Loucy (cell line): ENCODE data around the gene ASPA.

Experiments
- H2AFZ ChIP-seq: fragments of 200-600 bp; sonication (generic); 2 replicates; pipeline ENCODE4 v1.6.0; 2016; ENCODE audit warnings: antibody characterized with exemption, mild to moderate bottlenecking, low read length, moderate library complexity
- H3F3A ChIP-seq: fragments of 200-600 bp; 2 replicates; pipeline ENCODE4 v1.6.0; 2016; ENCODE audit warnings: antibody characterized with exemption, low read depth, mild to moderate bottlenecking
- H3K27me3 ChIP-seq: fragments of 200-600 bp; sonication (generic); 2 replicates; pipeline ENCODE4 v1.6.1; 2014; ENCODE audit warnings: low read length, mild to moderate bottlenecking; ENCODE audit not compliant: insufficient read depth, poor library complexity, severe bottlenecking
- H3K36me3 ChIP-seq: fragments of 200-600 bp; sonication (generic); 2 replicates; pipeline ENCODE4 v1.6.1; 2016; ENCODE audit warnings: low read length; ENCODE audit not compliant: insufficient read depth
- H3K4me1 ChIP-seq: fragments of 200-600 bp; sonication (generic); 2 replicates; pipeline ENCODE4 v1.5.1; 2014; ENCODE audit warnings: low read length, mild to moderate bottlenecking; ENCODE audit not compliant: insufficient read depth, poor library complexity, severe bottlenecking
- H3K4me2 ChIP-seq: fragments of 200-600 bp; sonication (generic); 2 replicates; pipeline ENCODE4 v1.6.0; 2014; ENCODE audit warnings: antibody characterized with exemption, low read length, low read depth, mild to moderate bottlenecking; ENCODE audit not compliant: poor library complexity, severe bottlenecking
- H3K4me3 ChIP-seq: fragments of 200-600 bp; sonication (generic); 2 replicates; pipeline ENCODE4 v1.5.1; 2014; ENCODE audit warnings: low read length, mild to moderate bottlenecking, mixed read lengths; ENCODE audit not compliant: poor library complexity, severe bottlenecking
- H3K79me2 ChIP-seq: fragments of 200-600 bp; sonication (generic); 2 replicates; pipeline ENCODE4 v1.6.1; 2014; ENCODE audit warnings: low read length; ENCODE audit not compliant: insufficient read depth
- H3K9ac ChIP-seq: fragments of 200-600 bp; sonication (generic); 2 replicates; pipeline ENCODE4 v1.6.0; 2014; ENCODE audit warnings: mild to moderate bottlenecking, low read depth, low read length, moderate library complexity; ENCODE audit not compliant: poor library complexity, severe bottlenecking
- H3K9me2 ChIP-seq: fragments of 200-600 bp; sonication (generic); replicated peaks from 2 replicates; pipeline ENCODE4 v1.6.1; 2016; ENCODE audit warnings: low read depth, low read length, mixed read lengths
- H3K9me3 ChIP-seq: fragments of 200-600 bp; sonication (generic); 2 replicates; pipeline ENCODE4 v1.6.1; 2014; ENCODE audit warnings: mild to moderate bottlenecking, antibody characterized with exemption, low read length, low read depth; ENCODE audit not compliant: insufficient read depth
- H4K20me1 ChIP-seq: fragments of 200-600 bp; sonication (generic); 2 replicates; pipeline ENCODE4 v1.6.0; 2014; ENCODE audit warnings: antibody characterized with exemption, low read length, mild to moderate bottlenecking; ENCODE audit not compliant: insufficient read depth, poor library complexity, severe bottlenecking
- EZH2phosphoT487 ChIP-seq: fragments of 200-600 bp; IDR thresholded peaks from 2 replicates; pipeline ENCODE4 v1.6.1; 2018; ENCODE audit warnings: antibody characterized with exemption, mild to moderate bottlenecking, moderate library complexity, borderline replicate concordance
- TF ChIP-seq, protein P1 (sequence below): fragments of 200-600 bp; sonication (generic); conservative IDR thresholded peaks from 2 replicates; pipeline ENCODE4 v1.5.1; 2014; ENCODE audit warnings: mild to moderate bottlenecking, antibody characterized with exemption, low read length

ASPA gene

DNA sequence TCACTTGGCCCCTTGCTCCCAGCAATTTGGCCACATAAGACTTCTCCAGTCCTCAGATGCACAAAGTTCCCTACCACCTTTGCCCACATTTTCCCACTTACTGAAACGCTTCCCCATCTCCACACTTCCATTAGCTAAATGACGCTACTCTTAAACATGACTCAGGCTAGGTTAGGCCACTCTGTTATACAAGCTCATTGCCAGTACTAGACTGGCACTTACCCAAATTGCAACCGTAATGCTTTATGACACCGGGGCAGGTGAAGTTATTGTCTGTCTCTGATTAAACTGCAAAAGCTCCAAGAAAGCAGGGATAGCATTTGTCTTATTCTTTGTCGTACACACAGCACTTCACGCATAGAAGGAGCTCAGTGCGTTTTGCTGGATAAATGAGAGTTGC lies 29.2 kb downstream of the ASPA start:
- no peak overlapping the region for H3K4me2 ChIP-seq
- no peaks in the 10 kb centered on the region for H3K4me1 ChIP-seq
- no peaks in the 10 kb centered on the region for H3F3A ChIP-seq
- no peaks in the 10 kb centered on the region for H3K27me3 ChIP-seq
- no peaks in the 10 kb centered on the region for H4K20me1 ChIP-seq
- no peaks in the 10 kb centered on the region for H3K79me2 ChIP-seq
- no peaks in the 10 kb centered on the region for H3K9me2 ChIP-seq
- no peak overlapping the region for H3K9ac ChIP-seq
- H3K4me3 ChIP-seq, result no peak overlapping the region
- no peaks in the 10 kb centered on the region for H3K36me3 ChIP-seq
- H2AFZ ChIP-seq, result no peak overlapping the region
- no peaks in the 10 kb centered on the region; the same call in 1 of the 2 replicates for H3K9me3 ChIP-seq
- TF ChIP-seq EZH2phosphoT487, result no peak
- TF ChIP-seq, protein P1, sequence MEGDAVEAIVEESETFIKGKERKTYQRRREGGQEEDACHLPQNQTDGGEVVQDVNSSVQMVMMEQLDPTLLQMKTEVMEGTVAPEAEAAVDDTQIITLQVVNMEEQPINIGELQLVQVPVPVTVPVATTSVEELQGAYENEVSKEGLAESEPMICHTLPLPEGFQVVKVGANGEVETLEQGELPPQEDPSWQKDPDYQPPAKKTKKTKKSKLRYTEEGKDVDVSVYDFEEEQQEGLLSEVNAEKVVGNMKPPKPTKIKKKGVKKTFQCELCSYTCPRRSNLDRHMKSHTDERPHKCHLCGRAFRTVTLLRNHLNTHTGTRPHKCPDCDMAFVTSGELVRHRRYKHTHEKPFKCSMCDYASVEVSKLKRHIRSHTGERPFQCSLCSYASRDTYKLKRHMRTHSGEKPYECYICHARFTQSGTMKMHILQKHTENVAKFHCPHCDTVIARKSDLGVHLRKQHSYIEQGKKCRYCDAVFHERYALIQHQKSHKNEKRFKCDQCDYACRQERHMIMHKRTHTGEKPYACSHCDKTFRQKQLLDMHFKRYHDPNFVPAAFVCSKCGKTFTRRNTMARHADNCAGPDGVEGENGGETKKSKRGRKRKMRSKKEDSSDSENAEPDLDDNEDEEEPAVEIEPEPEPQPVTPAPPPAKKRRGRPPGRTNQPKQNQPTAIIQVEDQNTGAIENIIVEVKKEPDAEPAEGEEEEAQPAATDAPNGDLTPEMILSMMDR, result no peak

DNA sequence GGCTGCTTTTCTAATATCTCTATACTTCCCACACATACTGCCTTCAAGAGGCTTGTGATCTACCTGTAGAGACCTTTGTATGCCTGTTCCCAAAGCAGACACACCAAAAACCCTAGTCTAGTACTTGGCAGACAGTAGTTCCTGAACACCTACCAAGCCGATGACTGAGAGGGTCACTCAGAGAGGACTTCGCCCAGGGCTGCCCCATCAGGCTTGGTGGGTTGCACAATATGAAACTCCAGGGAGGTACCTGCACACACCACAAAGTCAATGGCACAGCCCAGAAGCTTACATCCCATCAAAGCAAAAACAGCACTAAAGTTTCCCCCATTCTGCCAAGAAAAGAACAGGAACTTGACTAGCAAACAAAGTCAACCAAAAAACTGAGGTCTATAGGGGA lies 30.3 kb downstream of the ASPA start:
- H3K9me2 ChIP-seq, result no peaks in the 10 kb centered on the region
- H3K9ac ChIP-seq, result no peak overlapping the region
- no peaks in the 10 kb centered on the region for H4K20me1 ChIP-seq
- H3K4me1 ChIP-seq, result no peaks in the 10 kb centered on the region
- H3K36me3 ChIP-seq, result no peaks in the 10 kb centered on the region
- no peaks in the 10 kb centered on the region for H3K79me2 ChIP-seq
- TF ChIP-seq EZH2phosphoT487, result no peak
- no peaks in the 10 kb centered on the region; the same call in 1 of the 2 replicates for H3K9me3 ChIP-seq
- no peak overlapping the region for H3K4me3 ChIP-seq
- H2AFZ ChIP-seq, result no peak overlapping the region
- no peak overlapping the region for H3K4me2 ChIP-seq
- H3K27me3 ChIP-seq, result no peaks in the 10 kb centered on the region
- no peaks in the 10 kb centered on the region for H3F3A ChIP-seq

DNA sequence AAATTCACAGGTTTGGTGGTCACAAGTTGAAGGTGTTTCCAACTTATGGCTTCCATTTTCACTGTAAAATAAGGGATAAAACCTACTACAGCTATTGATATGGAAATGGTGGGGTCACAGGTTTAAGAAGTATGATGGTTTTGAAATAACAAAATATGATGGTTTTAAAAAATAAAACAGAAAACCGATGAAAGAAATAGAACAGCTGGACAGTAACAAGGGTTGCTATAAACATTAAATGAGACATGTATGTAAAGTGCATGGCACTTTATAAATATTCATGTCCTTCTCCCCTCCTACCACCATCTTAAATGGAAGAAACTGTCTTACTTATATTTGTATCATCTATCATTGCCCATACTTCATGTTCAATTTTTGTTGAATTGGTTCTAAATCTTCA lies 31.3 kb downstream of the ASPA start:
- no peaks in the 10 kb centered on the region for H3K27me3 ChIP-seq
- no peak overlapping the region for H3K4me2 ChIP-seq
- H3F3A ChIP-seq, result no peaks in the 10 kb centered on the region
- no peak overlapping the region for H3K9ac ChIP-seq
- no peaks in the 10 kb centered on the region; the same call in 1 of the 2 replicates for H3K9me3 ChIP-seq
- no peaks in the 10 kb centered on the region for H3K36me3 ChIP-seq
- no peak for TF ChIP-seq EZH2phosphoT487
- TF ChIP-seq, protein P1, result no peak
- H3K4me1 ChIP-seq, result no peaks in the 10 kb centered on the region
- H3K79me2 ChIP-seq, result no peaks in the 10 kb centered on the region
- H4K20me1 ChIP-seq, result no peaks in the 10 kb centered on the region
- no peak overlapping the region for H2AFZ ChIP-seq
- no peaks in the 10 kb centered on the region for H3K9me2 ChIP-seq
- H3K4me3 ChIP-seq, result no peak overlapping the region

DNA sequence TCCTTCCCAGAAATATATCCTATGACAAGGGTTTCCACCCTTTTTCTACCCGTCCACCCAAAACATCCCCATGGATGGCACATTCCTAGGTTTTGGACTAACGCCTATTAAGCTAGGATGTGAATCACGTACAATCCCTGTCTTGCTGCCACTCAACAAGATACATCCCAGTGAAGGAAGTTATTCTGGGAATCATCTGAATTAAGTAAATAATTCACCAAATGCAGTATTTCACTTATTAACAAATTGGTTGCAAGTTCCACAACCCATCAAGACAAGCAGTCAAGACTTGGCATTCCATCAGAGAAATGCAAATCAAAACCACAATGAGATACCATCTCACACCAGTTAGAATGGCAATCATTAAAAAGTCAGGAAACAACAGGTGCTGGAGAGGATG lies 32.1 kb downstream of the ASPA start:
- Histone ChIP-seq H3K9ac (no peak overlapping the region), H2AFZ (no peak overlapping the region), H3K4me2 (no peak overlapping the region), H4K20me1 (no peaks in the 10 kb centered on the region), H3K4me1 (no peaks in the 10 kb centered on the region), H3K9me3 (no peaks in the 10 kb centered on the region; the same call in 1 of the 2 replicates), H3K4me3 (no peak overlapping the region), H3K36me3 (no peaks in the 10 kb centered on the region), H3K9me2 (no peaks in the 10 kb centered on the region), H3K27me3 (no peaks in the 10 kb centered on the region), H3K79me2 (no peaks in the 10 kb centered on the region), H3F3A (no peaks in the 10 kb centered on the region)
- no peak for TF ChIP-seq EZH2phosphoT487
- TF ChIP-seq, protein P1, result no peak
